Ramos (cell line): ENCODE measurements around the gene DEAF1.
"Not testable (repeated sequence)": the region's sequence is repeated elsewhere in the genome, so short reads cannot be mapped to it uniquely, and the experiment has no call there.

ENCODE experiments used
- in situ Hi-C: fragments of 300-500 bp; cut with MboI; formaldehyde crosslinking; loops from one replicate; pipeline ENCODE4 v1.14.3; 2022; ENCODE audit warnings: low sequenced_read_pairs; ENCODE audit not compliant: unreplicated experiment

Gene DEAF1

DNA sequence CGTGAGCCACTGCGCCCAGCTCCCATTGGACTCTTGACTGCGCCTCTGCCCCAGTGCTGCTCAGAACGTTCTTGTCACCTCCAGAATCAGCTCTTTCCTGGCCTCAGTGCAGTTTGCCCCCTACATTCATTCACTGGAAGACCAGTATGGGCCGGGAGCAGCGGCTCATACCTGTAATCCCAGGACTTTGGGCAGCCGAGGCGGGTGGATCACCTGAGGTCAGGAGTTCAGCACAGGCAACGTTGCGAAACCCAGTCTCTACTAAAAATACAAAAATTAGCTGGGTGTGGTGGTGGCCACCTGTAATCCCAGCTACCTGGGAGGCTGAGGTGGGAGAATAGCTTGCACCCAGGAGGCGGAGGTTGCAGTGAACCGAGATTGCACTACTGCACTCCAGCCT is 40.6 kb downstream of the DEAF1 start:
- in situ Hi-C loops: not testable (repeated sequence)

DNA sequence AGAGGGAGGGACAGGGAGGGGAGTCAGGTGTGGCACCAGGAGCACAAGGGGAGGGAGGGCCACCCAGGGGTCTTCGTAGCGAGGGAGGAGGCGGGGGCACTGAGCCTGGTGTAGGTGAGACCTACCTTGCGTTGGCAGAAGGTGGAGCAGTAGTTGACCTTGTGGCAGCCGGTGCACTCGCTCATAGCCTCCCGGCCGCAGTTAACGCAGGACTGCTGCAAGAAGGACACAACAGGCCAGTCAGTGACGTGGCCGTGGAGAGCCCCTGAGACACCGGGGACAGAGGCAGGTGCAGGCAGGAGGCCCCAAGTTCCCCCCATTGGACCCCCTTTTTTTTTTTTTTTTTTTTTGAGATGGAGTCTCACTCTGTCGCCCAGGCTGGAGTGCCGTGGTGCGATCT is 41.2 kb downstream of the DEAF1 start:
- in situ Hi-C loops: no loop called here

DNA sequence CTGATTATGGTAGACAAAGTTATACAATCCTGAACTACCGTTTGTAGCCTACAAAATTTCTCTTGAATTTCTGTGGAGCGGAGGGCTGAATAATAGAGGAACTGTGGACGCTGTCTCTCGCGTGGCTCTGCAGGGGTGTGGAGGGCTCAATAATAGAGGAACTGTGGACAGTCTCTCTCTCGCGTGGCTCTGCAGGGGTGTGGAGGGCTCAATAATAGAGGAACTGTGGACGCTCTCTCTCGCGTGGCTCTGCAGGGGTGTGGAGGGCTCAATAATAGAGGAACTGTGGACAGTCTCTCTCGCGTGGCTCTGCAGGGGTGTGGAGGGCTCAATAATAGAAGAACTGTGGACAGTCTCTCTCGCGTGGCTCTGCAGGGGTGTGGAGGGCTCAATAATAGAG is 41.9 kb downstream of the DEAF1 start:
- in situ Hi-C loops: not testable (repeated sequence)

DNA sequence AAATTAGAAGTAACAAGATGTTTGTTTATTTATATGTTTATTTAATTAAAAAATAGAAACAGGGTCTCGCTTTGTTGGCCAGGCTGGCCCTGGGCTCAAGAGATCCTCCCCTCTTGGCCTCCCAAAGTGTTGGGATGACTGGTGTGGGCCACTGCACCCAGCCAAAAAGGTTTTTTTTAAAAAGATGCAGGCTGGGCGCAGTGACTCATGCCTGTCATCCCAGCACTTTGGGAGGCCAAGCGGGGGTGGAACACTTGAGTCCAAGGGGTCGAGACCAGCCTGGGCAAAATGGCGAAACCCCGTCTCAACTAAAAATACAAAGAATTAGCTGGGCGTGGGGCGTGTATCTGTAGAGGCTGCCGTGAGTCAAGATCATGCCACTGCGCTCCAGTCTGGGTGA is 44.5 kb downstream of the DEAF1 start:
- in situ Hi-C loops: no loop called here

DNA sequence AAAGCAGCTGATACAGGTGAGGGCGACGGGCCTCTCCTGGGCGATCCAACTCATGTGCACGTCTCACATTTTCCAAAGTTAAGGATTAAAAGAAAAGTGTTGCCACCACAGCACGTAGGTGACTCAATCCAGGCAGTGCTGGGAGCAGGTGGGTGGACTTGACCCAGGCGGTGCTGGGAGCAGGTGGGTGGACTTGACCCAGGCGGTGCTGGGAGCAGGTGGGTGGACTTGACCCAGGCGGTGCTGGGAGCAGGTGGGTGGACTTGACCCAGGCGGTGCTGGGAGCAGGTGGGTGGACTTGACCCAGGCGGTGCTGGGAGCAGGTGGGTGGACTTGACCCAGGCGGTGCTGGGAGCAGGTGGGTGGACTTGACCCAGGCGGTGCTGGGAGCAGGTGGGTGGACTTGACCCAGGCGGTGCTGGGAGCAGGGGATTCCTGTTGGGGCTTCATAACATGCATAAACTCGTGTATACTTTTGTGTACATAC is 47.3 kb downstream of the DEAF1 start:
- in situ Hi-C loops: not testable (repeated sequence)

DNA sequence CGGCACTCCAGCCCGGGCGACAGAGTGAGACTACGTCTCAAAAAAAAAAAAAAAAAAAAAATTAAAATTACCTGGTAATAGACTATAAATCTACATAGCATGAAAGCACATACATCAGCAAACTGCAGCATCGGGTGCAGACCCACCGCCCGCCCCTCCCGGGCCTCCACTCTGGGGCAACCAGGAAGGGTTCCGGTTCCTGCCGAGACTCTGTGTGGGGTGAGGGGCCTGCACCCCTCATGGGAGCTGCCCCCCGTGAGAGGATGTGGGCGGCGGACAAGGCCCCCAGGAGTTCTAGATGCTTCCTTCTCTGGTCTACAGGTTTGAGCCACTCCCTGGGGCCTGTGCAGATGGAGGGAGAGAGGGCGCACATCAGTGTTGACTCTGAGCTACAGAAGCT is 48.8 kb downstream of the DEAF1 start:
- in situ Hi-C loops: no loop called here

DNA sequence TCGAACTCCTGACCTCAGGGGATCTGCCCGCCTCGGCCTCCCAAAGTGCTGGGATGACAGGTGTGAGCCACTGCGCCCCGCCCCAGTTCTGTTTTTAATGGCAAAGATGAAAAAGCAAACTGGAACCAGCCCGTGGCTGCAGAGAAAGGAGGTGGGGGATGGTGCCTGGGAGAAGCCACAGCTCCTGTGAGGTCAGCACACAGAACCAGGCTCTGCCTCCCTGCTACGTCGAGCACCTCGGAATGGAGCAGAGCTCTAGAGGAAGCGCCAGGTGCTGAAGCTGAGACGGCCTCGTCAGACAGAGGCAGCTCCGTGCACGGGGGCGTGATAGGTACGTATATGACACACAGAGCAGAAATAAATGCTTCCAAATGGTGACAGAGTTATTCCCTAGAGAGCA is 49.5 kb downstream of the DEAF1 start:
- in situ Hi-C loops: no loop called here

DNA sequence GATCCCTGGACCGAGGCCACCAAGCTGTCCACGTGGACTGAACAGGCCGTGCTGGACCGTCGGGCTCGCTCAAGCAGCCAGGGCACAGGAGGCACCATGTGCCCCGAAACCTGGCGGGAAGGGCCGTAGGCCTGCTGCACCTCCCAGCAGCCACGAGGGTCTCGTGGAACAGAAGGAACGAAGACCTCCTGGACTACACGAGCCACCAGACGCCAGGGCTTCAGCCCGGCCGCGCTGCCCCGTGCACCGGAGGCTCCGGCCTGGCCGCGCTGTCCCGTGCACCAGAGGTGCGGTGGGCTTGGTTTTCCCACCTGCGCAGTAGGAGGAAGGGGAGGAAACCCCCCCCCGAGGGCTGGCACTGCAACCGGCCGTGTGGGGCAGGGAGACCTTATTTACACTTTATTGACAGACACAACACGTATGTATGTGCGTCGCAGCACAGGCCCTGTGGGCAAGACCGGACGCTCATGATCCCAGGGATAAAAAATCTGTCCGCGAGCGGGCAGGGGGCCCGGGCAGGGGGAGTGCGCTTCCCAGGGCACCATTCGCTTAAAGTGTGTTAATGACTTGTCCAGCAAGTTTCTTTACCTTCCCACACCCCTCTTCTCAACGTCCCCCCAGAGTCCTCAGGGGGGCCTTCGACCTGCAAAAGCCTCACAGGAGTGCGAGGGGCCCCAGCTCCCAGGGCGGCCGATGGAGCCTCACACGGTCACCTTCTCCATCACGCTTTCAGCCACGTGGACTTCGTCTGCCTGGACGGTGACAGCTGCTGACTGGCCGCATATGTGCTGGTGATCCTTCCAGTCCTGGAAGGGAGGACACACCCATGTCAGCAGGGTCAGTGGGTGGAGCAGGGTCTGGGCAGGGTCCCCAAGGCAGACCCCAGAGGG is 50.9 kb downstream of the DEAF1 start:
- in situ Hi-C loops: no loop called here

DNA sequence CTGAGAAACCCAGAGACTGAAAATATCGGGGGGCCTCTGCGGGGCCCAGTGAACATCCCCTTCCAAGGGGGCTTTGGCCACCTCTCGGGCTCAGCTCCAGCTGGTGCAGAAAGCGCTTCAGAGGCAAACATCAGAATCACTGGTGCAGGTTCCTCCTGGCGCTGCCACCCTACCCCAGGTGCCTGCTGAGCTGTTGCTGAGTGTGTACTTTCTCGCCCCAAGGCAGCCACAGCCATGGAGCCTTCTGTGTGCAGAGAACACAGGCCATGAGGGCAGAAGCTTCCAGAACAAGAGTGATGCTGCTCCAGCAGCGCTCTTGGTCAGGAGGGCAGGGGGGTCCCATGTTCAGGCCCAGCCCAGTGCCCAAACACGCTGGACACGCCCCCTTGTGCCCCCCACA is 51.7 kb downstream of the DEAF1 start:
- in situ Hi-C loops: no loop called here

DNA sequence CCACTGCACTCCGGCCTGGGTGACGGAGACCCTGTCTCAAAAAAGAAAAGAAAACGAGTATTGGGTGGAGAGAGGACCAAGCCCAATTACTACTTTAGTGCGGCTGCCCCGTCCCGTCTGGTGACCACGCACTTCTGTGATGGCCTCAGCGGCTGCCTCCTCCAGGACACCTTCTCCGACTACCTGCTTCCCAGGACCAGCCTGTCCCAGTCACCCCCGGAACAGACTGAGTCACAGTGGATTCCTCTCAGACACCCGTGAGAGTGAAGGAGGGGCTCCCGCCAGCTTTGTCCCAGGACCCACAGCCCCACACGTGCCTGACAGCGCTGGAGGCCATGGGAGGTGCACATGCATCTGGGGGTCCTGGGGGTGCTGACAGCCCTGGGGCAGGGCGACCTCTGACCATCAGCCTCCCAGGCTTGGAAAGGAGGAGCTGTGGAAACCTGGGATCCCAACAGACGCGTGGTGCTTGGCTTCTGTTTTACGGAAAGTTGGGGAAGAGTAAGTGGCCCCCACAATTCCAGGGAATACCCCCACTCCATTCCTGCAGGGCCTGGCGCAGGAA is 53.1 kb downstream of the DEAF1 start:
- in situ Hi-C loops: no loop called here

DNA sequence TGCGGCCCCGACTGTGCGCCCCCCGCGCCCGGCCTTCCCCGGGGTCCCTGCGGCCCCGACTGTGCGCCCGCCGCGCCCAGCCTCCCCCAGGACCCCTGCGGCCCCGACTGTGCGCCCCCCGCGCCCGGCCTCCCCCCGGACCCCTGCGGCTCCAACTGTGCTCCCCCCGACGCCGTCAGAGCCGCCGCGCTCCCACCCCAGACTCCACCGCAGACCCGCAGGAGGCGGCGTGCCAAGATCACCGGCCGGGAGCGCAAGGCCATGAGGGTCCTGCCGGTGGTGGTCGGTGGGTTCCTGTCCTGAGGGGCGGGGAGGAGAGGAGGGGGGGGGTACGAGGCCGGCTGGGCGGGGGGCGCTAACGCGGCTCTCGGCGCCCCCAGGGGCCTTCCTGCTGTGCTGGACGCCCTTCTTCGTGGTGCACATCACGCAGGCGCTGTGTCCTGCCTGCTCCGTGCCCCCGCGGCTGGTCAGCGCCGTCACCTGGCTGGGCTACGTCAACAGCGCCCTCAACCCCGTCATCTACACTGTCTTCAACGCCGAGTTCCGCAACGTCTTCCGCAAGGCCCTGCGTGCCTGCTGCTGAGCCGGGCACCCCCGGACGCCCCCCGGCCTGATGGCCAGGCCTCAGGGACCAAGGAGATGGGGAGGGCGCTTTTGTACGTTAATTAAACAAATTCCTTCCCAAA is 54.9 kb downstream of the DEAF1 start:
- in situ Hi-C loops: no loop called here

DNA sequence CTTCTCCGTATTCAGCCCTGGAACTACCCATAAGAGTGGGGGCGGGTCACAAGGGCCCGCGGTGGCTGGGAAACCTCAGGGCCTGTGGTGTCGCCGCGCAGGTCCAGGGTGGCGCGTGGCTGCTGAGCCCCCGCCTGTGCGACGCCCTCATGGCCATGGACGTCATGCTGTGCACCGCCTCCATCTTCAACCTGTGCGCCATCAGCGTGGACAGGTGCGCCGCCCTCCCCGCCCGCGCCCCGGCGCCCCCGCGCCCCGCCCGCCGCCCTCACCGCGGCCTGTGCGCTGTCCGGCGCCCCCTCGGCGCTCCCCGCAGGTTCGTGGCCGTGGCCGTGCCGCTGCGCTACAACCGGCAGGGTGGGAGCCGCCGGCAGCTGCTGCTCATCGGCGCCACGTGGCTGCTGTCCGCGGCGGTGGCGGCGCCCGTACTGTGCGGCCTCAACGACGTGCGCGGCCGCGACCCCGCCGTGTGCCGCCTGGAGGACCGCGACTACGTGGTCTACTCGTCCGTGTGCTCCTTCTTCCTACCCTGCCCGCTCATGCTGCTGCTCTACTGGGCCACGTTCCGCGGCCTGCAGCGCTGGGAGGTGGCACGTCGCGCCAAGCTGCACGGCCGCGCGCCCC is 55.6 kb downstream of the DEAF1 start:
- in situ Hi-C loops: no loop called here

DNA sequence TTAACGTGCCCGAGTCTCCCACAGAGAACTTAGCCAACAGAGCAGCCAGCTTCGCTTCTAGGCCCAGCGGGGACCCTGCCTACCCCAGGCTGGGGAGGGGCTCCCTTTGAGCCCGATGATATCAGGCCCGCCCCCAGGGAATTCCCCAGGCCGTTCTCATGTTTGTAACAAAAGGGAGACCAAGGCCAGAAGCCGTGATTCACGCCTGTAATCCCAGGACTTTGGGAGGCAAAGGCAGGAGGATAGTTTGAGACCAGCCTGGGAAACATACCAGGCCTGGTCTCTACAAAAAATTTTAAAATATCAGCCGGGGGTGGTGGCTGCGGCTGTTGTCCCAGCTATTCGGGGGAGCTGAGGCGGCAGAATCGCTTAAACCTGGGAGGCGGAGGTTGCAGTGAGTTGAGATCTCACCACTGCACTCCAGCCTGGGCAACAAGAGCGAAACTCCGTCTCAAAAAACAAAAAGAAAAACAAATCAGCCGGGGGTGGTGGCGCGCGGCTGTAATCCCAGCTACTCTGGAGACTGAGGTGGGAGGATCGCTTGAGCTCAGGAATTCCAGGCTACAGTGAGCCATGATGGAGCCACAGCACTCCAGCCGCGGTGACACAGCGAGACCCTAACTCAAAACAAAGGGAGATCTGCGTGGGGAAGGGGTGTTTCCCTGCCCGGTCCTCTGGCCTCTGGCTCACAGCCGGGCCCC is 56.2 kb downstream of the DEAF1 start:
- in situ Hi-C loops: no loop called here

DNA sequence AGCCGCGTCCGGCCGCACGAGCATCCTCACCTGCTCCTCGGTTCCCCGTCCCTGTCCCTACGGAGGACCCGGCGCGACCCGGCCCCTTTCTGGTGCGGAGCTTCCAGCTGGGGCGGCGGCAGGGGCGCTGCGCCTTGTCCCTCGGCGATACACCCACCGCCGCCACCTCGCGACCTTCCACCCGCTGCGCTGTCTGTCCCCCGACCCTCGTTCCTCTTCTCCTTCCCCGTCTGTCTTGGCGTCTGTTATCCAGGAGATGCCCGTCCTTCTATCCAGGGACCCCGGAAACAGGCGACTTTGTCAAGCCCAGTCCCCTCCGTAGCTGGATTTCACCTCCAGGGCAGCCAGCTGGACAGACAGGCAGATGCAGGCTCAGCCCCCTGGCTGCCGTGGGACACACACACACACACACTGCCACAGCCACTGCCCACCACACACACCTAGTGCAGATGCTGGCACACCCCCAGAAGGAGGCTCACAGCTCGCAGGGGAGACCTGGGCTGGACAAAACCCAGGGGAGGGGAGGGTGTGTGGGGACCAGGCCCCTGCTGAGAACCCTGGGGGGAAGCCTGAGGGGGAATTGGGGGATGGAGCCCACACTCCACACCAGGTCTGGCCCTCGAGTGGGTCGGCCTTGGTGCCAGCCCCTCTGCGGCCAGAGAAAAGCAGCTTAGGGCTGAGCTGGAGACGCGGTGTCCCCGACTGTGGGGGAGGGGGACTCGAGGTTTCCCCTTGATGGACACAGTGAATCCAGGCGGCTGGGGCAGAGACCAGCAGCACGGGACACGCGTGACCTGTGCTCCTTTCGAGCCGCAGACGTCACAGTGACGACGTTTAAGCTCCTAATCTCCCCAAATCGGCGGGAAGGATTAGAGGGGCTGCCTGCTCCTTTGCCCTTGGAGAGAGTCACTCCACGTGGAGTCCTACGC is 57.2 kb downstream of the DEAF1 start:
- in situ Hi-C loops: no loop called here

DNA sequence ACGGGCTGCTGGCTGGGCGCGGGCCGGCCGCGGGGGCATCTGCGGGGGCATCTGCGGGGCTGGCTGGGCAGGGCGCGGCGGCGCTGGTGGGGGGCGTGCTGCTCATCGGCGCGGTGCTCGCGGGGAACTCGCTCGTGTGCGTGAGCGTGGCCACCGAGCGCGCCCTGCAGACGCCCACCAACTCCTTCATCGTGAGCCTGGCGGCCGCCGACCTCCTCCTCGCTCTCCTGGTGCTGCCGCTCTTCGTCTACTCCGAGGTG is 57.8 kb downstream of the DEAF1 start:
- in situ Hi-C loops: no loop called here

DNA sequence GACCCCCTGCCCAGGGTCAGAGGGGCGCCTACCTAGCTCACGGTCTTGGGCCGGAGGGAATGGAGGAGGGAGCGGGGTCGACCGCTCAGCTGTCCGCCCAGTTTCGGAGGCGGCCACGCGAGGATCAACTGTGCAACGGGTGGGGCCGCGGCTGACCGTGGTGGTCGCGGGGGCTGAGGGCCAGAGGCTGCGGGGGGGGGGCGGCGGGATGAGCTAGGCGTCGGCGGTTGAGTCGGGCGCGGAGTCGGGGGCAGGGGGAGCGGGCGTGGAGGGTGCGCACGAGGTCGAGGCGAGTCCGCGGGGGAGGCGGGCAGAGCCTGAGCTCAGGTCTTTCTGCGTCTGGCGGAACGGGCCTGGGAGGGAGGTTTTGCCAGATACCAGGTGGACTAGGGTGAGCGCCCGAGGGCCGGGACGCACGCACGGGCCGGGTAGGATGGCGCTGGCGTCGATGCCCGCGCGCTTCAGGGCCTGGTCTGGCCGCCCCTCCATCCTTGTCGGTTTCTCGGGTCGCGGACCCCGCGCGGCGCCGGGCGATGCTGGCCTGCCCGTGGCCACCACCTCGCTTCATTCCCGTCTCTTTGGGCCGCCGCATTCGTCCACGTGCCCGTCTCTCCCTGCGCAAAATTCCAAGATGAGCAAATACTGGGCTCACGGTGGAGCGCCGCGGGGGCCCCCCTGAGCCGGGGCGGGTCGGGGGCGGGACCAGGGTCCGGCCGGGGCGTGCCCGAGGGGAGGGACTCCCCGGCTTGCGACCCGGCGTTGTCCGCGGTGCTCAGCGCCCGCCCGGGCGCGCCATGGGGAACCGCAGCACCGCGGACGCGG is 58.3 kb downstream of the DEAF1 start, which contains the start of gene DRD4:
Gene DRD4 (plus strand): TSS at position 759 of the 822 bp plus-strand sequence. CDS start 36 bp downstream, at position 795.
- in situ Hi-C loops: no loop called here

DNA sequence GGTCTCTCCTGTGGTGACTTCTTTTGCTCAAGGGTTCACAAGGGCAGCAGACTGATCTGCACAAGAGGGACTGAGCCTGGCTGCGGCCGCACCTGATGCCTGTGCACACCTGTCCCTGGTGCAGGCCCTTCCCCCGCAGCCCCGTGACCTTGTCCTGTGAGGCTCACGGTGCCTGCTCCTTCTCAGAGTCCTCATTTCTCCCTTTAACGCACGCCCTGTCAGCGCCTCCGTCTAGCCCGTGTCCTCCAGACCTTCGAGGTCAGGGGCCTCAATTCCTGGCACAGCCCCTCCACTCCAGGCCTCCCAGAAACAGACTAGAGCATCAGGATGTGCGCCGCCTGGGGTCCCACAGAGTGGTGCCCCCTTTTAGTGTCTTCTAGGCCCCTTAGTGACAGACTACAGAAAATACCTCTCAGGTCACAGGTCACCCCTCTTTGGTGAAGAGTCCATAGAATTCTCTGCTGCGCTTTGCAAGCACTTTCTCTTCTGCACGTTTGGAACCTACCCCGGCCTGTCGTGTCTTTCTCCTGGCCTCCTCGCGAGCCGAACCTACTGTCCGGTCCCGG is 59.0 kb downstream of the DEAF1 start:
- in situ Hi-C loops: no loop called here

DNA sequence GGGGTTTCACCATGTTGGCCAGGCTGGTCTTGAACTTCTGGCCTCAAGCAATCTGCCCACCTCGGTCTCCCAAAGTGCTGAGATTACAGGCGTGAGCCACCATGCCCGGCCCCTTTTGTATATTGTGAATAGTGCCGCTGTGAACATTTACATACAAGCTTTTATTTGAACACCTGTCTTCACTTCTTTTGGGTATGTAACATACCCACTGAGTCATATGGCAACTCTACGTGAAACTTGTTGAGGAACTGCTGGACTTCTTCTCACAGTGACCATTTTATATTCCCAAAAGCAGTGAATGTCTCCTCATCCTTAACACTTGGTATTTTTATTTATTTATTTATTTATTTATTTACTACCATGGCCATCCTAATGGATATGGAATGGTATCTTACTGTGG is 64.2 kb downstream of the DEAF1 start:
- in situ Hi-C loops: no loop called here
